ENCODE data around the gene RBBP5. TPM values are rescaled to one million over a fixed set of nuclear protein-coding genes. Genes with fewer than 3 reads are reported as not detected.

Gene RBBP5
- polyA plus RNA-seq, 1 donor: 13.4 TPM

GRCh38 chr1:205049479-205049878 lies 72.3 kb downstream of the RBBP5 start:
- Histone ChIP-seq H3K4me1 (ENCODE audit: control insufficient read depth, insufficient read depth, low read length) (no peaks in the 10 kb centered on the region), H3K27ac (ENCODE audit: low read length) (no peak overlapping the region), H3K27me3 (ENCODE audit: control insufficient read depth, insufficient read depth, low read length) (peaks cover 48% of the 10 kb centered on the region), H3K4me3 (ENCODE audit: low read length) (no peak overlapping the region), H3K9me3 (ENCODE audit: control insufficient read depth, low read depth, low read length) (no peaks in the 10 kb centered on the region), H3K36me3 (ENCODE audit: control insufficient read depth, insufficient read depth, low read length) (no peaks in the 10 kb centered on the region)
- no peak for DNase-seq
- WGBS (ENCODE audit: insufficient coverage, low lambda C conversion rate): no CpG with 5 or more reads among the region's 6 CpGs

- no peaks in the 10 kb centered on the region for H3K36me3 ChIP-seq (ENCODE audit: control insufficient read depth, insufficient read depth, low read length)
- peaks cover 59% of the 10 kb centered on the region for H3K27me3 ChIP-seq (ENCODE audit: control insufficient read depth, insufficient read depth, low read length)
- no peak for DNase-seq
Measured at GRCh38 chr1:205048382-205048781, 73.4 kb downstream of the RBBP5 start.

GRCh38 chr1:205047764-205048231 lies 74.0 kb downstream of the RBBP5 start:
- peaks cover 62% of the 10 kb centered on the region for H3K27me3 ChIP-seq (ENCODE audit: control insufficient read depth, insufficient read depth, low read length)
- H3K4me1 ChIP-seq (ENCODE audit: control insufficient read depth, insufficient read depth, low read length): no peaks in the 10 kb centered on the region
- no peak overlapping the region for H3K27ac ChIP-seq (ENCODE audit: low read length)
- H3K4me3 ChIP-seq (ENCODE audit: low read length): no peak overlapping the region
- H3K36me3 ChIP-seq (ENCODE audit: control insufficient read depth, insufficient read depth, low read length): no peaks in the 10 kb centered on the region
- DNase-seq: no peak
- no CpG with 5 or more reads among the region's 5 CpGs for WGBS (ENCODE audit: insufficient coverage, low lambda C conversion rate)
- H3K9me3 ChIP-seq (ENCODE audit: control insufficient read depth, low read depth, low read length): no peaks in the 10 kb centered on the region

More at GRCh38 chr1:205048382-205048781, 73.4 kb downstream of the RBBP5 start:
- H3K9me3 ChIP-seq (ENCODE audit: control insufficient read depth, low read depth, low read length): no peaks in the 10 kb centered on the region
- H3K4me3 ChIP-seq (ENCODE audit: low read length): no peak overlapping the region
- no CpG with 5 or more reads among the region's 9 CpGs for WGBS (ENCODE audit: insufficient coverage, low lambda C conversion rate)
- no peaks in the 10 kb centered on the region for H3K4me1 ChIP-seq (ENCODE audit: control insufficient read depth, insufficient read depth, low read length)
- H3K27ac ChIP-seq (ENCODE audit: low read length): no peak overlapping the region

GRCh38 chr1:205046870-205047269 lies 74.9 kb downstream of the RBBP5 start:
- H3K4me3 ChIP-seq (ENCODE audit: low read length): no peak overlapping the region
- H3K27me3 ChIP-seq (ENCODE audit: control insufficient read depth, insufficient read depth, low read length): peaks cover 70% of the 10 kb centered on the region
- no peaks in the 10 kb centered on the region for H3K4me1 ChIP-seq (ENCODE audit: control insufficient read depth, insufficient read depth, low read length)
- H3K36me3 ChIP-seq (ENCODE audit: control insufficient read depth, insufficient read depth, low read length): no peaks in the 10 kb centered on the region
- DNase-seq: no peak
- H3K27ac ChIP-seq (ENCODE audit: low read length): no peak overlapping the region
- no peaks in the 10 kb centered on the region for H3K9me3 ChIP-seq (ENCODE audit: control insufficient read depth, low read depth, low read length)
- WGBS (ENCODE audit: insufficient coverage, low lambda C conversion rate): no CpG with 5 or more reads among the region's 4 CpGs

- 25% methylated on average over 1 of the region's 11 CpGs for WGBS (ENCODE audit: insufficient coverage, low lambda C conversion rate)
- no peak overlapping the region for H3K27ac ChIP-seq (ENCODE audit: low read length)
- H3K9me3 ChIP-seq (ENCODE audit: control insufficient read depth, low read depth, low read length): no peaks in the 10 kb centered on the region
- H3K4me1 ChIP-seq (ENCODE audit: control insufficient read depth, insufficient read depth, low read length): no peaks in the 10 kb centered on the region
- H3K4me3 ChIP-seq (ENCODE audit: low read length): no peak overlapping the region
- no peak for DNase-seq
- H3K27me3 ChIP-seq (ENCODE audit: control insufficient read depth, insufficient read depth, low read length): peaks cover 80% of the 10 kb centered on the region
- H3K36me3 ChIP-seq (ENCODE audit: control insufficient read depth, insufficient read depth, low read length): no peaks in the 10 kb centered on the region
Measured at GRCh38 chr1:205045146-205045545, 76.6 kb downstream of the RBBP5 start.

- Histone ChIP-seq H3K27me3 (ENCODE audit: control insufficient read depth, insufficient read depth, low read length) (peaks cover 80% of the 10 kb centered on the region), H3K27ac (ENCODE audit: low read length) (no peak overlapping the region), H3K4me3 (ENCODE audit: low read length) (no peak overlapping the region), H3K9me3 (ENCODE audit: control insufficient read depth, low read depth, low read length) (no peaks in the 10 kb centered on the region), H3K36me3 (ENCODE audit: control insufficient read depth, insufficient read depth, low read length) (no peaks in the 10 kb centered on the region), H3K4me1 (ENCODE audit: control insufficient read depth, insufficient read depth, low read length) (no peaks in the 10 kb centered on the region)
- WGBS (ENCODE audit: insufficient coverage, low lambda C conversion rate): no CpG with 5 or more reads among the region's 5 CpGs
- no peak for DNase-seq
Measured at GRCh38 chr1:205044741-205045140, 77.0 kb downstream of the RBBP5 start.

- no CpG with 5 or more reads among the region's 4 CpGs for WGBS (ENCODE audit: insufficient coverage, low lambda C conversion rate)
- Histone ChIP-seq H3K27me3 (ENCODE audit: control insufficient read depth, insufficient read depth, low read length) (peaks cover 80% of the 10 kb centered on the region), H3K9me3 (ENCODE audit: control insufficient read depth, low read depth, low read length) (no peaks in the 10 kb centered on the region), H3K4me1 (ENCODE audit: control insufficient read depth, insufficient read depth, low read length) (no peaks in the 10 kb centered on the region), H3K27ac (ENCODE audit: low read length) (no peak overlapping the region), H3K4me3 (ENCODE audit: low read length) (no peak overlapping the region), H3K36me3 (ENCODE audit: control insufficient read depth, insufficient read depth, low read length) (no peaks in the 10 kb centered on the region)
- no peak for DNase-seq
Measured at GRCh38 chr1:205043866-205044265, 77.9 kb downstream of the RBBP5 start.

- Histone ChIP-seq H3K4me3 (ENCODE audit: low read length) (no peak within 1 kb of the TSS), H3K36me3 (ENCODE audit: control insufficient read depth, insufficient read depth, low read length) (no peaks in the 10 kb centered on the region)
Measured at GRCh38 chr1:205042911-205043806, 78.6 kb downstream of the RBBP5 start, which contains the start of gene CNTN2. TSS of gene CNTN2 (plus strand) at chr1:205043212. CDS start at chr1:205053186, 9,974 bp downstream.

GRCh38 chr1:205041998-205042910 lies 79.5 kb downstream of the RBBP5 start:
- Histone ChIP-seq H3K27me3 (ENCODE audit: control insufficient read depth, insufficient read depth, low read length) (peaks cover 65% of the 10 kb centered on the region), H3K27ac (ENCODE audit: low read length) (no peak overlapping the region), H3K36me3 (ENCODE audit: control insufficient read depth, insufficient read depth, low read length) (no peaks in the 10 kb centered on the region), H3K4me3 (ENCODE audit: low read length) (no peak overlapping the region), H3K4me1 (ENCODE audit: control insufficient read depth, insufficient read depth, low read length) (no peaks in the 10 kb centered on the region), H3K9me3 (ENCODE audit: control insufficient read depth, low read depth, low read length) (no peaks in the 10 kb centered on the region)
- WGBS (ENCODE audit: insufficient coverage, low lambda C conversion rate): 40% methylated on average over 1 of the region's 16 CpGs
- no peak for DNase-seq

More at GRCh38 chr1:205042911-205043806, 78.6 kb downstream of the RBBP5 start, which contains the start of gene CNTN2:
- Histone ChIP-seq H3K27me3 (ENCODE audit: control insufficient read depth, insufficient read depth, low read length) (peaks cover 73% of the 10 kb centered on the region), H3K27ac (ENCODE audit: low read length) (no peak within 1 kb of the TSS), H3K4me1 (ENCODE audit: control insufficient read depth, insufficient read depth, low read length) (no peaks in the 10 kb centered on the region), H3K9me3 (ENCODE audit: control insufficient read depth, low read depth, low read length) (no peaks in the 10 kb centered on the region)
- no CpG with 5 or more reads among the region's 53 CpGs for whole genome bisulfite sequencing (ENCODE audit: insufficient coverage, low lambda C conversion rate)
- DNase-seq: no peak

Measured in large intestine (tissue), 3 donors.